ENCODE data around the gene MICU1.

MICU1 gene

GRCh38 chr10:72354356-72355213, 271.3 kb downstream of the MICU1 start, which contains the start of gene DNAJB12:
DNAJB12 (minus strand) TSS chr10:72354919; CDS start chr10:72354897, 22 bp downstream.
- in situ Hi-C loops (cut with MboI; ENCODE audit: low sequenced_read_pairs): loop anchor here (25.0 kb wide), 1 partner anchor 708 kb away; no protein-coding TSS in a partner anchor

GRCh38 chr10:72353965-72354355, 271.9 kb downstream of the MICU1 start:
- in situ Hi-C loops (cut with MboI; ENCODE audit: low sequenced_read_pairs): loop anchor here (25.0 kb wide), 1 partner anchor 708 kb away; no protein-coding TSS in a partner anchor

GRCh38 chr10:72353028-72353964, 272.6 kb downstream of the MICU1 start:
- in situ Hi-C loops (cut with MboI; ENCODE audit: low sequenced_read_pairs): loop anchor here (25.0 kb wide), 1 partner anchor 709 kb away; no protein-coding TSS in a partner anchor

- in situ Hi-C loops (cut with MboI; ENCODE audit: low sequenced_read_pairs): loop anchor here (25.0 kb wide), 1 partner anchor 711 kb away; no protein-coding TSS in a partner anchor
Measured at GRCh38 chr10:72351479-72351878, 274.4 kb downstream of the MICU1 start.

GRCh38 chr10:72349438-72349837, 276.4 kb downstream of the MICU1 start:
- in situ Hi-C loops (cut with MboI; ENCODE audit: low sequenced_read_pairs): loop anchor here (10.0 to 25.0 kb wide), 2 partner anchors 212 to 455 kb away; no protein-coding TSS in a partner anchor

GRCh38 chr10:72348282-72348681, 277.6 kb downstream of the MICU1 start:
- in situ Hi-C loops (cut with MboI; ENCODE audit: low sequenced_read_pairs): loop anchor here (10.0 to 25.0 kb wide), 2 partner anchors 211 to 453 kb away; no protein-coding TSS in a partner anchor

GRCh38 chr10:72346117-72346516, 279.8 kb downstream of the MICU1 start:
- in situ Hi-C loops (cut with MboI; ENCODE audit: low sequenced_read_pairs): loop anchor here (10.0 to 25.0 kb wide), 2 partner anchors 209 to 451 kb away; no protein-coding TSS in a partner anchor

- in situ Hi-C loops (cut with MboI; ENCODE audit: low sequenced_read_pairs): loop anchor here (10.0 to 25.0 kb wide), 2 partner anchors 208 to 450 kb away; no protein-coding TSS in a partner anchor
Measured at GRCh38 chr10:72344932-72345331, 280.9 kb downstream of the MICU1 start.

- in situ Hi-C loops (cut with MboI; ENCODE audit: low sequenced_read_pairs): loop anchor here (10.0 to 25.0 kb wide), 2 partner anchors 206 to 448 kb away; no protein-coding TSS in a partner anchor
Measured at GRCh38 chr10:72342911-72343310, 283.0 kb downstream of the MICU1 start.

- in situ Hi-C loops (cut with MboI; ENCODE audit: low sequenced_read_pairs): loop anchor here (10.0 to 25.0 kb wide), 2 partner anchors 203 to 446 kb away; no protein-coding TSS in a partner anchor
Measured at GRCh38 chr10:72340510-72341261, 285.2 kb downstream of the MICU1 start.

GRCh38 chr10:72338180-72338579, 287.7 kb downstream of the MICU1 start:
- in situ Hi-C loops (cut with MboI; ENCODE audit: low sequenced_read_pairs): loop anchor here (25.0 kb wide), 1 partner anchor 201 kb away; no protein-coding TSS in a partner anchor

GRCh38 chr10:72337722-72338121, 288.2 kb downstream of the MICU1 start:
- in situ Hi-C loops (cut with MboI; ENCODE audit: low sequenced_read_pairs): loop anchor here (25.0 kb wide), 1 partner anchor 200 kb away; no protein-coding TSS in a partner anchor

- in situ Hi-C loops (cut with MboI; ENCODE audit: low sequenced_read_pairs): loop anchor here (25.0 kb wide), 1 partner anchor 200 kb away; no protein-coding TSS in a partner anchor
Measured at GRCh38 chr10:72337039-72337629, 288.7 kb downstream of the MICU1 start.

GRCh38 chr10:72336259-72337038, 289.4 kb downstream of the MICU1 start:
- in situ Hi-C loops (cut with MboI; ENCODE audit: low sequenced_read_pairs): loop anchor here (25.0 kb wide), 1 partner anchor 199 kb away; no protein-coding TSS in a partner anchor

- in situ Hi-C loops (cut with MboI; ENCODE audit: low sequenced_read_pairs): loop anchor here (25.0 kb wide), 1 partner anchor 198 kb away; no protein-coding TSS in a partner anchor
Measured at GRCh38 chr10:72335394-72336258, 290.3 kb downstream of the MICU1 start.

GRCh38 chr10:72334825-72335393, 291.0 kb downstream of the MICU1 start:
- in situ Hi-C loops (cut with MboI; ENCODE audit: low sequenced_read_pairs): loop anchor here (25.0 kb wide), 1 partner anchor 198 kb away; no protein-coding TSS in a partner anchor

Measured in HL-60/S4 (cell line).